GM23338 (cell line): ENCODE data around the gene DLX3. TPM values are rescaled to one million over a fixed set of nuclear protein-coding genes. Genes with fewer than 3 reads are reported as not detected.

Experiments
- ATAC-seq: fragments of 200-7000 bp; cut with Tn5 transposase; 3 replicates; pipeline ENCODE4 v1.9.1; 2020
- DNase-seq: peaks from one replicate; pipeline ENCODE4 v3.0.0-alpha.2; 2015; ENCODE audit warnings: low spot score
- H2AFZ ChIP-seq: fragments of 200-600 bp; sonication (generic); 2 replicates; pipeline ENCODE4 v1.8.0; 2016; ENCODE audit warnings: antibody characterized with exemption, mild to moderate bottlenecking, moderate library complexity
- H3F3A ChIP-seq: fragments of 200-600 bp; sonication (generic); replicated peaks from 2 replicates; pipeline ENCODE4 v1.8.0; 2017; ENCODE audit warnings: antibody characterized with exemption, mixed run types, low read depth
- H3K27ac ChIP-seq: fragments of 200-600 bp; sonication (generic); 2 replicates; pipeline ENCODE4 v1.6.1; 2016; ENCODE audit warnings: low read depth
- H3K27me3 ChIP-seq: fragments of 200-600 bp; sonication (generic); 2 replicates; pipeline ENCODE4 v1.8.0; 2016; ENCODE audit warnings: mild to moderate bottlenecking, mixed run types, moderate library complexity; ENCODE audit not compliant: insufficient read depth
- H3K36me3 ChIP-seq: fragments of 200-600 bp; sonication (generic); 2 replicates; pipeline ENCODE4 v1.8.0; 2016; ENCODE audit warnings: mild to moderate bottlenecking; ENCODE audit not compliant: insufficient read depth
- H3K4me1 ChIP-seq: fragments of 200-600 bp; sonication (generic); 2 replicates; pipeline ENCODE4 v1.8.0; 2016; ENCODE audit warnings: mild to moderate bottlenecking, moderate library complexity; ENCODE audit not compliant: insufficient read depth
- H3K4me2 ChIP-seq: fragments of 200-600 bp; sonication (generic); 2 replicates; pipeline ENCODE4 v1.7.1; 2017; ENCODE audit warnings: mixed run types
- H3K4me3 ChIP-seq: fragments of 200-600 bp; sonication (generic); 2 replicates; pipeline ENCODE4 v1.6.1; 2016; ENCODE audit warnings: mixed run types
- H3K79me2 ChIP-seq: fragments of 200-600 bp; sonication (generic); replicated peaks from 2 replicates; pipeline ENCODE4 v1.8.0; 2017; ENCODE audit warnings: mild to moderate bottlenecking; ENCODE audit not compliant: insufficient read depth
- H3K9me2 ChIP-seq: fragments of 200-600 bp; sonication (generic); 2 replicates; pipeline ENCODE4 v1.8.0; 2017; ENCODE audit not compliant: insufficient read depth
- H4K20me1 ChIP-seq: fragments of 200-600 bp; sonication (generic); replicated peaks from 2 replicates; pipeline ENCODE4 v1.8.0; 2017; ENCODE audit warnings: mild to moderate bottlenecking; ENCODE audit not compliant: insufficient read depth
- H3K27ac Mint-ChIP-seq: 2 replicates; pipeline ENCODE4 v1.8.0; 2020; ENCODE audit warnings: inconsistent platforms, mild to moderate bottlenecking, moderate library complexity, mixed read lengths
- H3K27me3 Mint-ChIP-seq: 3 replicates; pipeline ENCODE4 v1.8.0; 2022; ENCODE audit warnings: low read depth, mild to moderate bottlenecking, moderate library complexity, mixed read lengths, inconsistent platforms; ENCODE audit not compliant: insufficient read depth, poor library complexity
- H3K36me3 Mint-ChIP-seq: 3 replicates; pipeline ENCODE4 v1.8.0; 2021; ENCODE audit warnings: low read depth, mild to moderate bottlenecking, inconsistent platforms, moderate library complexity, mixed read lengths
- H3K4me1 Mint-ChIP-seq: 3 replicates; pipeline ENCODE4 v1.8.0; 2020; ENCODE audit warnings: mild to moderate bottlenecking, inconsistent platforms, mixed read lengths
- H3K4me3 Mint-ChIP-seq: 3 replicates; pipeline ENCODE4 v1.8.0; 2021; ENCODE audit warnings: moderate library complexity, mild to moderate bottlenecking, inconsistent platforms, mixed read lengths
- H3K9me3 Mint-ChIP-seq: 3 replicates; pipeline ENCODE4 v1.8.0; 2020; ENCODE audit warnings: moderate library complexity, mild to moderate bottlenecking, inconsistent platforms, mixed read lengths
- CREB1 ChIP-seq: fragments of 250-450 bp; sonication (Bioruptor Pico); IDR thresholded peaks from 2 replicates; pipeline ENCODE4 v1.5.0; 2020; ENCODE audit warnings: low read depth, mild to moderate bottlenecking, moderate library complexity
- EZH2 ChIP-seq: fragments of 200-600 bp; sonication (generic); IDR thresholded peaks from one replicate; pipeline ENCODE4 v1.8.0; 2017; ENCODE audit warnings: antibody characterized with exemption, mild to moderate bottlenecking, low read depth; ENCODE audit not compliant: unreplicated experiment
- JUNB ChIP-seq: IDR thresholded peaks from one replicate; pipeline ENCODE4 v1.6.1; 2016; ENCODE audit warnings: antibody characterized with exemption; ENCODE audit not compliant: unreplicated experiment
- NANOG ChIP-seq: IDR thresholded peaks from 2 replicates; pipeline ENCODE4 v1.6.1; 2016; ENCODE audit warnings: antibody characterized with exemption, borderline replicate concordance
- POLR2AphosphoS5 ChIP-seq: IDR thresholded peaks from 2 replicates; pipeline ENCODE4 v1.6.1; 2016; ENCODE audit warnings: antibody characterized with exemption, low read depth
- STAT1 ChIP-seq: IDR thresholded peaks from one replicate; pipeline ENCODE4 v1.6.1; 2016; ENCODE audit warnings: antibody characterized with exemption; ENCODE audit not compliant: unreplicated experiment
- ZNF114 ChIP-seq: fragments of 250-450 bp; sonication (Bioruptor Pico); IDR thresholded peaks from 2 replicates; pipeline ENCODE4 v1.5.0; 2020; ENCODE audit warnings: mild to moderate bottlenecking, moderate library complexity
- ZNF331 ChIP-seq: fragments of 250-450 bp; sonication (Bioruptor Pico); IDR thresholded peaks from 2 replicates; pipeline ENCODE4 v1.5.0; 2020; ENCODE audit warnings: low read depth, mild to moderate bottlenecking, moderate library complexity
- polyA plus RNA-seq: library from polyadenylated mRNA; unstranded; fragments of >200 nt; fragmentation: Nextera tagmentation; extraction: Ambion mirVana; gene quantifications from 2 replicates; pipeline ENCODE4 v1.2.1, GENCODE V29; 2016
- total RNA-seq: library from RNA; depleted of rRNA; stranded (reverse); fragments of >200 nt; shearing (Covaris generic); gene quantifications from 2 replicates; pipeline ENCODE4 v1.2.3, GENCODE V29; 2014
- TF ChIP-seq, protein P1 (sequence below): fragments of 250-450 bp; sonication (Bioruptor Pico); IDR thresholded peaks from 2 replicates; pipeline ENCODE4 v1.5.0; 2020; ENCODE audit warnings: mild to moderate bottlenecking, moderate library complexity

Gene DLX3
- total and polyA plus RNA-seq, 2 experiments from 2014 or later, result 0.14 to 0.27 TPM

DNA sequence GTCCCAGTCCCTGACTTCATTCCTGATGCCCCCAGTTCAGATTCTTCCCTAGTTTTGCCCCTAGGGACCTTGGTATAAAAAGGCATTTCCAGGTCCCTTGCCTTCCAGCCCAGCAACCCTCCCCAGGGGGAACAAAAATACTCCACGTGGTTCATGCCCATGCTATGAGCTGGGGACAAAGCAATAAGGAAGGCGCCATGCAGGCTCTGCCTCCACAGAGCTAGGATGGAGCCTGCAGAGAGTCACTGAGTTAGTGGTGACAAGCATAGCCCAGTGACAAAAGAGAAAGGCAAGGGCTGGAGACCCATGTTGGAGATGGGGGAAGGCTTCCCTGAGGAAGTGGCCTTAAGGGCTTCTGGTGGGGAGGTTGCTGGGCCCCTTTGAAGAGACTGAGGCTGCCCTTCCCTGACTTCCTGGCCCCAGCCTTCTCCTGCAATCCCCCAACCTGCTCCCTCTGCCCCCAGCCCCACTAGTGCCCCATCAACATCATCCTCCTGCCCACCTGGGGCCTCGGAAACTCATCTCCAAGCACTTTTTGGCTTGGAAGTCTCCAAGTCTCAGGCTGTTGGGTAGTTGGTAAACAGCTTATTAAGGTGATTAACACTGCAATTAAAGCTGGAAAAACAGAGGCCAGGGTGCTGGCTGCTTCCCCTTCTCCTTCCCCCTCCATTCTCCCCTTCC, 9.6 kb downstream of the DLX3 start (continued):
- TF ChIP-seq, protein P1, sequence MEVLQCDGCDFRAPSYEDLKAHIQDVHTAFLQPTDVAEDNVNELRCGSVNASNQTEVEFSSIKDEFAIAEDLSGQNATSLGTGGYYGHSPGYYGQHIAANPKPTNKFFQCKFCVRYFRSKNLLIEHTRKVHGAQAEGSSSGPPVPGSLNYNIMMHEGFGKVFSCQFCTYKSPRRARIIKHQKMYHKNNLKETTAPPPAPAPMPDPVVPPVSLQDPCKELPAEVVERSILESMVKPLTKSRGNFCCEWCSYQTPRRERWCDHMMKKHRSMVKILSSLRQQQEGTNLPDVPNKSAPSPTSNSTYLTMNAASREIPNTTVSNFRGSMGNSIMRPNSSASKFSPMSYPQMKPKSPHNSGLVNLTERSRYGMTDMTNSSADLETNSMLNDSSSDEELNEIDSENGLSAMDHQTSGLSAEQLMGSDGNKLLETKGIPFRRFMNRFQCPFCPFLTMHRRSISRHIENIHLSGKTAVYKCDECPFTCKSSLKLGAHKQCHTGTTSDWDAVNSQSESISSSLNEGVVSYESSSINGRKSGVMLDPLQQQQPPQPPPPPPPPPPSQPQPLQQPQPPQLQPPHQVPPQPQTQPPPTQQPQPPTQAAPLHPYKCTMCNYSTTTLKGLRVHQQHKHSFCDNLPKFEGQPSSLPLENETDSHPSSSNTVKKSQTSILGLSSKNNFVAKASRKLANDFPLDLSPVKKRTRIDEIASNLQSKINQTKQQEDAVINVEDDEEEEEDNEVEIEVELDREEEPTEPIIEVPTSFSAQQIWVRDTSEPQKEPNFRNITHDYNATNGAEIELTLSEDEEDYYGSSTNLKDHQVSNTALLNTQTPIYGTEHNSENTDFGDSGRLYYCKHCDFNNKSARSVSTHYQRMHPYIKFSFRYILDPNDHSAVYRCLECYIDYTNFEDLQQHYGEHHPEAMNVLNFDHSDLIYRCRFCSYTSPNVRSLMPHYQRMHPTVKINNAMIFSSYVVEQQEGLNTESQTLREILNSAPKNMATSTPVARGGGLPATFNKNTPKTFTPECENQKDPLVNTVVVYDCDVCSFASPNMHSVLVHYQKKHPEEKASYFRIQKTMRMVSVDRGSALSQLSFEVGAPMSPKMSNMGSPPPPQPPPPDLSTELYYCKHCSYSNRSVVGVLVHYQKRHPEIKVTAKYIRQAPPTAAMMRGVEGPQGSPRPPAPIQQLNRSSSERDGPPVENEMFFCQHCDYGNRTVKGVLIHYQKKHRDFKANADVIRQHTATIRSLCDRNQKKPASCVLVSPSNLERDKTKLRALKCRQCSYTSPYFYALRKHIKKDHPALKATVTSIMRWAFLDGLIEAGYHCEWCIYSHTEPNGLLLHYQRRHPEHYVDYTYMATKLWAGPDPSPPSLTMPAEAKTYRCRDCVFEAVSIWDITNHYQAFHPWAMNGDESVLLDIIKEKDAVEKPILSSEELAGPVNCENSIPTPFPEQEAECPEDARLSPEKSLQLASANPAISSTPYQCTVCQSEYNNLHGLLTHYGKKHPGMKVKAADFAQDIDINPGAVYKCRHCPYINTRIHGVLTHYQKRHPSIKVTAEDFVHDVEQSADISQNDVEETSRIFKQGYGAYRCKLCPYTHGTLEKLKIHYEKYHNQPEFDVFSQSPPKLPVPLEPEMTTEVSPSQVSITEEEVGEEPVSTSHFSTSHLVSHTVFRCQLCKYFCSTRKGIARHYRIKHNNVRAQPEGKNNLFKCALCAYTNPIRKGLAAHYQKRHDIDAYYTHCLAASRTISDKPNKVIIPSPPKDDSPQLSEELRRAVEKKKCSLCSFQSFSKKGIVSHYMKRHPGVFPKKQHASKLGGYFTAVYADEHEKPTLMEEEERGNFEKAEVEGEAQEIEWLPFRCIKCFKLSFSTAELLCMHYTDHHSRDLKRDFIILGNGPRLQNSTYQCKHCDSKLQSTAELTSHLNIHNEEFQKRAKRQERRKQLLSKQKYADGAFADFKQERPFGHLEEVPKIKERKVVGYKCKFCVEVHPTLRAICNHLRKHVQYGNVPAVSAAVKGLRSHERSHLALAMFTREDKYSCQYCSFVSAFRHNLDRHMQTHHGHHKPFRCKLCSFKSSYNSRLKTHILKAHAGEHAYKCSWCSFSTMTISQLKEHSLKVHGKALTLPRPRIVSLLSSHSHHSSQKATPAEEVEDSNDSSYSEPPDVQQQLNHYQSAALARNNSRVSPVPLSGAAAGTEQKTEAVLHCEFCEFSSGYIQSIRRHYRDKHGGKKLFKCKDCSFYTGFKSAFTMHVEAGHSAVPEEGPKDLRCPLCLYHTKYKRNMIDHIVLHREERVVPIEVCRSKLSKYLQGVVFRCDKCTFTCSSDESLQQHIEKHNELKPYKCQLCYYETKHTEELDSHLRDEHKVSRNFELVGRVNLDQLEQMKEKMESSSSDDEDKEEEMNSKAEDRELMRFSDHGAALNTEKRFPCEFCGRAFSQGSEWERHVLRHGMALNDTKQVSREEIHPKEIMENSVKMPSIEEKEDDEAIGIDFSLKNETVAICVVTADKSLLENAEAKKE (CRISPR knock-in tag), result no peak
- no peak for TF ChIP-seq POLR2AphosphoS5
- no peak for TF ChIP-seq STAT1
- no peak for TF ChIP-seq NANOG
- no peak for TF ChIP-seq EZH2
- no peak for TF ChIP-seq ZNF114 (CRISPR knock-in tag)

DNA sequence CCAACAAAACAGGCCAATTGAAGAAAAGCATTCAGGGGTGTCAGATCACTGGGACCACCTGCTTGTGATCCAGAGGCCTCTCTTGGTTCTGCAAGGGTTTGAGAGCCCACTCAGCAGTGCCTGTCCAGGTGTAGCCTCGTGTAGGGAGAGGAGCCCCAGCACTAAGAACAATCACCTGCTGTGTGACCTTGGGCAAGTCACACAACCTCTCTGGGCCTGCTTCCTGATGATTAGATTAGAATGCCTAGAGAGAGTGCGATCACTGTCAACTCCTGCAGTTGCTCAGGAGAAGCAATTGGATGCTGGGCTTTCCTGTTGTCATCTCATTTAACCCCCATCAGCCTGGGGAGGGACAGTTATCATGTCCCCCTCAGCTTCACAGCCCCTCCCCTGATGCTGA, 10.2 kb downstream of the DLX3 start:
- H3K4me2 ChIP-seq, result no peak overlapping the region
- H3K9me2 ChIP-seq, result no peaks in the 10 kb centered on the region
- Mint-ChIP-seq H3K27ac (no peak overlapping the region), H3K36me3 (no peaks in the 10 kb centered on the region), H3K9me3 (no peaks in the 10 kb centered on the region), H3K27me3 (peaks cover 34% of the 10 kb centered on the region), H3K4me1 (peaks cover 26% of the 10 kb centered on the region), H3K4me3 (no peak overlapping the region)
- no peak overlapping the region for H3K4me3 ChIP-seq
- H3K4me1 ChIP-seq, result peaks cover 13% of the 10 kb centered on the region
- H3F3A ChIP-seq, result 0 out of 2 replicates have a peak, but pooled peaks cover 4% of the 10 kb centered on the region
- H3K27me3 ChIP-seq, result peaks cover 73% of the 10 kb centered on the region
- no peak overlapping the region for H3K27ac ChIP-seq
- no peaks in the 10 kb centered on the region for H3K36me3 ChIP-seq
- DNase-seq, result no peak
- no peaks in the 10 kb centered on the region for H4K20me1 ChIP-seq
- no peak overlapping the region for H2AFZ ChIP-seq
- ATAC-seq, result no peak
- H3K79me2 ChIP-seq, result no peaks in the 10 kb centered on the region
- no peak for TF ChIP-seq ZNF331 (CRISPR knock-in tag)
- TF ChIP-seq, protein P1 (CRISPR knock-in tag), result no peak
- no peak for TF ChIP-seq JUNB
- no peak for TF ChIP-seq NANOG
- no peak for TF ChIP-seq STAT1
- TF ChIP-seq CREB1 (CRISPR knock-in tag), result no peak
